Cerebellar nuclear complex (tissue), 1 donor: ENCODE measurements around the gene TUBB8.
"Not testable (repeated sequence)": the region's sequence is repeated elsewhere in the genome, so short reads cannot be mapped to it uniquely, and the experiment has no call there.

ENCODE experiments used
- DNase-seq, 2 experiments: peaks; one replicate each; lab custom pipeline; 2025; lab: John Stamatoyannopoulos, UW

Gene TUBB8

GRCh38 chr10:47864-48263, 1.2 kb downstream of the TUBB8 start:
- not testable (repeated sequence) for DNase-seq

- DNase-seq: not testable (repeated sequence)
These were observed 35.8 kb downstream of the TUBB8 start for GRCh38 chr10:13315-13635.

- DNase-seq: not testable (repeated sequence)
These were observed 36.4 kb downstream of the TUBB8 start for GRCh38 chr10:12444-13314.

GRCh38 chr10:11260-11659, 37.8 kb downstream of the TUBB8 start:
- not testable (repeated sequence) for DNase-seq

DNA sequence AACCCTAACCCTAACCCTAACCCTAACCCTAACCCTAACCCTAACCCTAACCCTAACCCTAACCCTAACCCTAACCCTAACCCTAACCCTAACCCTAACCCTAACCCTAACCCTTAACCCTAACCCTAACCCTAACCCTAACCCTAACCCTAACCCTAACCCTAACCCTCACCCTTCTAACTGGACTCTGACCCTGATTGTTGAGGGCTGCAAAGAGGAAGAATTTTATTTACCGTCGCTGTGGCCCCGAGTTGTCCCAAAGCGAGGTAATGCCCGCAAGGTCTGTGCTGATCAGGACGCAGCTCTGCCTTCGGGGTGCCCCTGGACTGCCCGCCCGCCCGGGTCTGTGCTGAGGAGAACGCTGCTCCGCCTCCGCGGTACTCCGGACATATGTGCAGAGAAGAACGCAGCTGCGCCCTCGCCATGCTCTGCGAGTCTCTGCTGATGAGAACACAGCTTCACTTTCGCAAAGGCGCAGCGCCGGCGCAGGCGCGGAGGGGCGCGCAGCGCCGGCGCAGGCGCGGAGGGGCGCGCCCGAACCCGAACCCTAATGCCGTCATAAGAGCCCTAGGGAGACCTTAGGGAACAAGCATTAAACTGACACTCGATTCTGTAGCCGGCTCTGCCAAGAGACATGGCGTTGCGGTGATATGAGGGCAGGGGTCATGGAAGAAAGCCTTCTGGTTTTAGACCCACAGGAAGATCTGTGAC, 38.7 kb downstream of the TUBB8 start:
- DNase-seq: not testable (repeated sequence)
